Sciatic nerve (tissue), 2 donors: ENCODE results near the gene FCAR. TPM values are rescaled to one million over a fixed set of nuclear protein-coding genes. Genes with fewer than 3 reads are reported as not detected.
"Not testable (repeated sequence)": the region's sequence is repeated elsewhere in the genome, so short reads cannot be mapped to it uniquely, and the experiment has no call there.

Experiments used
- ATAC-seq: fragments of 200-7000 bp; cut with Tn5 transposase; one replicate; pipeline ENCODE4 v1.9.1; 2020; ENCODE audit warnings: mild to moderate bottlenecking, moderate library complexity
- DNase-seq: peaks from one replicate; pipeline ENCODE4 v3.0.0-alpha.2; 2020; ENCODE audit warnings: low spot score
- intact Hi-C: fragments of 100-400 bp; cut with DNase I; formaldehyde crosslinking; loops from one replicate; pipeline ENCODE4 v1.14.2; 2022
- total RNA-seq: library from RNA; stranded (reverse); fragmentation: NEBNext Ultra II Directional; extraction: Animal tissue kit (Norgen Biotek cat#: 25700); gene quantifications from one replicate; pipeline ENCODE4 v1.2.1, GENCODE V29; 2021
- donor health status: DM: no; HTN: no; CAD: no.
- donor health status: DM: no; HTN: no; CAD: no.

Gene FCAR
- total RNA-seq = 5.2 TPM

DNA sequence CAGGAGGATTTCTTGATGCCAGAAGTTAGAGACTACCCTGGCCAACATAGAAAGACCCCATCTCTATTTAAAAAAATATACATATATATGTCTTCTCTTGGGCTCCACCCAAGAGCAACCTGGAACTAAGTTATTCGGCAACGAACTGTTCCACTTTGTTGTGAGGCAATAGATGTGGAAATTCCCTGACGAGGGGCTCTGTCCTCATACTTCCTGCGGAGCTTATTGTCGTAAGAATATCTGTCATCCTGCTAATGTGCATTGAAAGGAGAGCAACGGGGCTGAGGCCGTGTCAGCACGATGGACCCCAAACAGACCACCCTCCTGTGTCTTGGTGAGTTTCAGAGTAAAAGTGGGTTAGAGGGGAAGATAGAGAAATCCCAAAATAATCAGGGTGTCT, at the start of gene FCAR:
Gene FCAR (plus strand): TSS at position 246 of the 400 bp plus-strand sequence. CDS start 55 bp downstream, at position 301.
- DNase-seq (no peak), ATAC-seq (no peak)
- intact Hi-C loops = no loop called here

DNA sequence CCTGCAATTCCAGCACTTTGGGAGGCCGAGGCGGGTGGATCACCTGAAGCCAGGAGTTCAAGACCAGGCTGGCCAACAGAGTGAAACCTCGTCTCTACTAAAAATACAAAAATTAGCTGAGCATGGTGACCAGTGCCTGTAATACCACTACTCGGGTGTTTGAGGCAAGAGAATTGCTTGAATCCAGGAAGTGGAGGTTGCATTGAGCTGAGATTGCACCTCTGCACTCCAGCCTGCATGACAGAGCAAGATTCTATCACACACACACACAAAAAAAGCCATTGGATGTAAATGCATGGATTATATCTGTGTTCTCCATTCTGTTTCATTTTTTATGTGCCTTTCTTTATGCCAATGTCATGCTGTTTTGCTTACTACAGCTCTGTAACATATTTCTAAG, 49.6 kb upstream of the FCAR start:
- DNase-seq, intact Hi-C loops, ATAC-seq: not testable (repeated sequence)

DNA sequence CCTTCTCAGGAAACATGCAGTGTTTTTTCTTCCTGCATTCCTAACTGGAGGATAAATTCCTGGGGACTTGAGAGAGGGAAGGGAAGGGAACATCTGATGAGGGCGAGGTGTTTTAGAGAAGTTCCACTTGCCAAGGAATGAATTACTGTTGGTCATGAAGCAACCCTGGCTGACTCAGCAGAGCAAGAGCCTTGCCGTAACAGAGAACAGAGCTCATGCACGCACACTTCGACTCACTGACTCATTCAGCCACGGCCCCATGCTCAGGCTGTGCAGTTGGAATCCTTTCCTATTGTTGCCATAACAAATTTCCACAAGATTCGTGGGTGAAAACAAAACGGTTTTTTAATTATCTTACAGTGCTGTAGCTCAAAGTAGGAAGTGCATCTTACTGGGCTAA, 48.7 kb upstream of the FCAR start:
- DNase-seq, intact Hi-C loops, ATAC-seq: not testable (repeated sequence)

DNA sequence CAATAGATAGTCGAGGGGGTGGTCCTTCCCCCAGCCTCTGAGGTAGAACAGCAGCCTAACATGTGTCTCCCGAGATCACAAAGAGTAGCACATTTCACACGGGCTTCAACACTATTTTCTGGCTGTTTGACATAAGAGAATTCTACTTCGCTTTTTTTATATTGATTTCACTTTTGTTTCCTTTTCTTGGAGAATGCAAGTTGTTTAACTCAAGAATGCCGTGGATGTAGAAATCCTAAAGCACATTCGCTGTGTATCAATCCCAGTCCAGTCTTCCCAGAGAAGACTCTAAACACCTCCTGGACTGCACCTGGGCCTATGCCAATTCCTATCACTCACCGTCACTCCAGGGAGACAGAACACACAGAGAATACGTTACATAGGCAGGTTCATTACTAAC, 46.0 kb upstream of the FCAR start:
- ATAC-seq, intact Hi-C loops: not testable (repeated sequence)

DNA sequence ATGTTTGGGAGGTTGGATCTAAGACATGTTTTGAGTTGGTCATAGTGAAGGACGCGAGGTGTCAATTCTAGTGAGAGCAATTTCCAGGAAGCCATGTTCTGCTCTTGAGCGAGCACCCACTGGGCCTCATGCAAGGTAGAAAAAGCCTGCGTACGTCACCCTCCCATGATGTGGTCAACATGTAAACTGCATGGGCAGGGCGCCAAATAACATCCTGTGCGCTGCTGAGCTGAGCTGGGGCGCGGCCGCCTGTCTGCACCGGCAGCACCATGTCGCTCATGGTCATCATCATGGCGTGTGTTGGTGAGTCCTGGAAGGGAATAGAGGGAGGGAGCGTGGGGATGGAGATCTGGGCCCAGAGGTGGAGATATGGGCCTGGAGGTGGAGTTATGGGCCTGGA, 41.5 kb upstream of the FCAR start, which contains the start of gene KIR2DS4:
Gene KIR2DS4 (plus strand): TSS at position 181 of the 400 bp plus-strand sequence.
- DNase-seq, ATAC-seq, intact Hi-C loops: not testable (repeated sequence)

More for the DNA sequence above, 46.0 kb upstream of the FCAR start:
- not testable (repeated sequence) for DNase-seq

DNA sequence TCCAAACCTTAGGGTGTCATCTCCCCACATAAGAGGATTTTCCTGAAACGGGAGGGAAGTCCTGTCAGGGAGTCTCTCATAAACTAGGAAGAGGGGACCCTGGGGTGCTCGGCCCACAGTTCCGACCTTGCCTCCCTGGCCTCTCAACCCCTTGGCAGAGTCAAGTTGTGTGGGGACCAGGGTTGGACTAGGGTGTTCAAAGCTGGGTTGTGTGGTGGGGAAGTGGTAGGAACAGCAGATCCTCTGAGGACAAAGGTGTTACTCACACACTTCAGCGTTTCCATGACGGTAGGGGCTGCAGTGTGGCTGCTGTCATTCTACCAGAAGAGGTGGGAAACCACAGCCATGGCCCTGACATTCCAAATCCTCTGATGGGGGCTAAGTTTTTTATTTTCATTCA, 38.9 kb upstream of the FCAR start:
- ATAC-seq, DNase-seq, intact Hi-C loops: not testable (repeated sequence)

DNA sequence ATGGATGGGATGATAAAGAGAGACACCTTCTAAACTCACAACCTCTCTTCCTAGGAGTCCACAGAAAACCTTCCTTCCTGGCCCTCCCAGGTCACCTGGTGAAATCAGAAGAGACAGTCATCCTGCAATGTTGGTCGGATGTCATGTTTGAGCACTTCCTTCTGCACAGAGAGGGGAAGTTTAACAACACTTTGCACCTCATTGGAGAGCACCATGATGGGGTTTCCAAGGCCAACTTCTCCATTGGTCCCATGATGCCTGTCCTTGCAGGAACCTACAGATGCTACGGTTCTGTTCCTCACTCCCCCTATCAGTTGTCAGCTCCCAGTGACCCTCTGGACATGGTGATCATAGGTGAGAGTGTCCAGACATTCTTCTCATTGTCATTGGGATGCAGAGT, 36.5 kb upstream of the FCAR start:
- intact Hi-C loops, DNase-seq, ATAC-seq: not testable (repeated sequence)

DNA sequence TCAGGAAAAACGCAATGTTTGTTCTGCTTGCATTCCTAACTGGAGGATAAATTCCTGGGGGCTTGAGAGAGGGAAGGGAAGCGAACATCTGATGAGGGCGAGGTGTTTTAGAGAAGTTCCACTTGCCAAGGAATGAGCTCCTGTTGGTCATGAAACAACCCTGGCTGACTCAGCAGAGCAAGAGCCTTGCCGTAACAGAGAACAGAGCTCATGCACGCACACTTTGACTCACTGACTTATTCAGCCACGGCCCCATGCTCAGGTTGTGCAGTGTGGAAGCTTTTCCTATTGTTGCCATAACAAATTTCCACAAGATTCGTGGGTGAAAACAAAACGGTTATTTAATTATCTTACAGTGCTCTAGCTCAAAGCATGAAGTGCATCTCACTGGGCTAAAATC, 30.9 kb upstream of the FCAR start:
- ATAC-seq, intact Hi-C loops, DNase-seq: not testable (repeated sequence)

DNA sequence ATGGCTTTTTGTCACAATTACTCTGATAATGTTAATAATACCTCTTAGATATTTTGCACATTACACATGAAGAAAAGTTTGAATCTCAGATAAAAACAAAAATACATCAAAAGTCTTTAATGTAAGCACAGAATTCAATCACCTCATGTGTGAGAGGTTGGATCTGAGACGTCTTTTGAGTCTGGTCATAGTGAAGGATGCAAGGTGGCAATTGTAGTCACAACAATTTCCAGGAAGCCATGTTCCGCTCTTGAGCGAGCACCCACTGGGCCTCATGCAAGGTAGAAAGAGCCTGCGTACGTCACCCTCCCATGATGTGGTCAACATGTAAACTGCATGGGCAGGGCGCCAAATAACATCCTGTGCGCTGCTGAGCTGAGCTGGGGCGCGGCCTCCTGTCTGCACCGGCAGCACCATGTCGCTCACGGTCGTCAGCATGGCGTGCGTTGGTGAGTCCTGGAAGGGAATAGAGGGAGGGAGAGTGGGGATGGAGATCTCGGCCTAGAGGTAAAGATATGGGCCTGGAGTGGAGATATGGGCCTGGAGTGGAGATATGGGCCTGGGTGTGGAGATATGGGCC, 23.9 kb upstream of the FCAR start, which contains the start of gene KIR3DL2:
Gene KIR3DL2 (plus strand): TSS at position 383 of the 580 bp plus-strand sequence. CDS start 33 bp downstream, at position 416.
- intact Hi-C loops, DNase-seq, ATAC-seq: not testable (repeated sequence)

DNA sequence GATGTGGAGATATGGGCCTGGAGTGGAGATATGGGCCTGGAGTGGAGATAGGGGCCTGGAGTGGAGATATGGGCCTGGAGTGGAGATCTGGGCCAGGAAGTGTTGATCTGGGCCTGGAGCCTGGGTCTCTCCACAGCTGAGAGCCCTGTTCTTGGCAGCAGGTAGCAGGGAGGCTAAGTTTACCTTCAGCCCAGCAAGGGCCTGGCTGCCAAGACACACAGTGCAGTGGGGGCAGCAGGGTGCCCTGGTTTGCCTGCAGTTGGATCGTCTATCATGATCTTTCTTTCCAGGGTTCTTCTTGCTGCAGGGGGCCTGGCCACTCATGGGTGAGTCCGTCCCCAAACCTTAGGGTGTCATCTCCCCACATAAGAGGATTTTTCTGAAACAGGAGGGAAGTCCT, 23.1 kb upstream of the FCAR start:
- intact Hi-C loops = no loop called here
- no peak for ATAC-seq
- no peak for DNase-seq

DNA sequence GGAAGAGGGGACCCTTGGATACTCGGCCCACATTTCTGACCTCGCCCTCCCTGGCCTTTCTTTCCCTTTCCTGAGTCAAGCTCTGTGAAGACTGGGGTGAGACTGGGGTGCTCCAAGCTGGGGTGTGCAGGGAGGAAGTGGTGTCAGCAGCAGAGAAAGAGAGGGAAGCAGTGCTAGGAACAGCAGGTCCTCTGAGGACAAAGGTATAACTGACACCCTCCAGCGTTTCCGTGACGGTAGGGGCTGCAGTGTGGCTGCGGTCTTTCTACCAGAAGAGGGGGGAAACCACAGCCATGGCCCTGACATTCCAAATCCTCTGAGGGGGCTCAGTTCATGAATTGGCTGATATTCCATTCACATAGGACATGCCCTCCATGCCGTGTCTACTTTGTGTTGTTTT, 22.7 kb upstream of the FCAR start:
- intact Hi-C loops = no loop called here
- DNase-seq (no peak), ATAC-seq (no peak)

DNA sequence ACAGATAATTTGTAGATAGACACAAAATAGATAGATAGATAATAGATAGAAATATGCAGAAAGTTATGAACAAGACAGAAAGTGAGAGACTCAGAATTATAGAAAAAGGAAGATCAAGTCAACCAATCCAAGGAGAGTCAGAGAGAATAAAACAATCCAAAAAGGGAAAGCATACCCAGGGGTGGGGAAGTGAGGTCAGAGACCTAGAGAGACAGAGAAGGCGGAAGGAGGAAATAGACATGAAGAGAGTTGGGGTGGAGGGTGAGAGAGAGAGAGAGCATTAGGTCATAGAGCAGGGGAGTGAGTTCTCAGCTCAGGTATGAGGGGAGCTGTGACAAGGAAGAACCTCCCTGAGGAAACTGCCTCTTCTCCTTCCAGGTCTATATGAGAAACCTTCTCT, 18.8 kb upstream of the FCAR start:
- ATAC-seq, intact Hi-C loops, DNase-seq: not testable (repeated sequence)

DNA sequence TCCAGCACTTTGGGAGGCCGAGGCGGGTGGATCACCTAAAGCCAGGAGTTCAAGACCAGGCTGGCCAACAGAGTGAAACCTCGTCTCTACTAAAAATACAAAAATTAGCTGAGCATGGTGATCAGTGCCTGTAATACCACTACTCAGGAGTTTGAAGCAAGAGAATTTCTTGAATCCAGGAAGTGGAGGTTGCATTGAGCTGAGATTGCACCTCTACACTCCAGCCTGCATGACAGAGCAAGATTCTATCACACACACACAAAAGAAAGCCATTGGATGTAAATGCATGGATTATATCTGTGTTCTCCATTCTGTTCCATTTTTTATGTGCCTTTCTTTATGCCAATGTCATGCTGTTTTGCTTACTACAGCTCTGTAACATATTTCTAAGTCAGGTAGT, 15.6 kb upstream of the FCAR start:
- intact Hi-C loops, ATAC-seq, DNase-seq: not testable (repeated sequence)

DNA sequence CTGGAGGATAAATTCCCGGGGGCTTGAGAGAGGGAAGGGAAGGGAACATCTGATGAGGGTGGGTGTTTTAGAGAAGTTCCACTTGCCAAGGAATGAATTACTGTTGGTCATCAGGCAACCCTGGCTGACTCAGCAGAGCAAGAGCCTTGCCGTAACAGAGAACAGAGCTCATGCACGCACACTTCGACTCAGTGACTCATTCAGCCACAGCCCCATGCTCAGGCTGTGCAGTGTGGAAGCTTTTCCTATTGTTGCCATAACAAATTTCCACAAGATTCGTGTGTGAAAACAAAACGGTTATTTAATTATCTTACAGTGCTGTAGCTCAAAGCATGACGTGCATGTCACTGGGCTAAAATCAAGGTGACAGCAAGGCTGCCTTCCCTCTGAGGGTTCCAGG, 14.6 kb upstream of the FCAR start:
- not testable (repeated sequence) for ATAC-seq

DNA sequence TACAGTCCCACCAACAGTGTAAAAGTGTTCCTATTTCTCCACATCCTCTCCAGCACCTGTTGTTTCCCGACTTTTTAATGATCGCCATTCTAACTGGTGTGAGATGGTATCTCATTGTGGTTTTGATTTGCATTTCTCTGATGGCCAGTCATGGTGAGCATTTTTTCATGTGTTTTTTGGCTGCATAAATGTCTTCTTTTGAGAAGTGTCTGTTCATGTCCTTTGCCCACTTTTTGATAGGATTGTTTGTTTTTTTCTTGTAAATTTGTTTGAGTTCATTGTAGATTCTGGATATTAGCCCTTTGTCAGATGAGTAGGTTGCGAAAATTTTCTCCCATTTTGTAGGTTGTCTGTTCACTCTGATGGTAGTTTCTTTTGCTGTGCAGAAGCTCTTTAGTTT, 10.6 kb upstream of the FCAR start:
- DNase-seq, intact Hi-C loops, ATAC-seq: not testable (repeated sequence)

More for the DNA sequence above, 14.6 kb upstream of the FCAR start:
- DNase-seq, intact Hi-C loops: not testable (repeated sequence)

DNA sequence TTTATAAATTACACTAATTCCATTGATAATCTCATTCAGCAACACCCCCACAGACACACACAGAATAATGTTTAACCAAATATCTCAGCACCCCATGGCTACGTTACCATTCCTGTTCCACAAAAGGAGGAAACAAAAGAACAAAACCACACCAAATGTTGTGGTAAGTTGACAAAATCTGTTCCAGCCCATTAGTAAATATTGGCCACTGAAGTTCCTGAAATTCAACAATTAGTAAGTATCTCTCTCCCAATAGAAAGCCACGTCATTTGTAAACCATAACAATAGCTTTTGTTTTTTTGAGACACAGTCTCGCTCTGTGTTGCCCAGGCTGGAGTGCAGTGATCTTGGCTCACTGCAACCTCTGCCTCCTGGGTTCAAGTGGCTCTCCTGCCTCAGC, 2.3 kb upstream of the FCAR start:
- no peak for DNase-seq
- intact Hi-C loops = no loop called here
- ATAC-seq = no peak

DNA sequence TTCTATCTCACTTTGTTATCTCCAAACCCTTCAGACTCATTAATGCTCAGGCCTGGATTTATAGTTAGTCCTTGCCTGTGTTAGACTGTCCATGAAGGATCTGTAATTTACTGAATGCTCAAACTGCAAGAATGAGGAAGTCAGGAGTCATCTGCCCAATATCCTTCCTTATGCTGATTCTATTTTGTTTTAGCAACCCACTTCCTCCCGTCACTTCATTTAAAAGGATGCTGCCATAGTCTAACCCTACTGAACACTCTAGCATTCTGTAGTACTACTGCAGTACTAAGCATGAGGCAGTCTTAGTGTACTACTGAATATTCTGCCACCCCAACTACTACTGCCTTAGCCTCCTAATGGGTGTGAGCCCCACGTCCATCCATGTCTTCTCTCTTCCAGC, 1.5 kb downstream of the FCAR start:
- intact Hi-C loops = no loop called here
- ATAC-seq (peak; percentile 30), DNase-seq (no peak)

DNA sequence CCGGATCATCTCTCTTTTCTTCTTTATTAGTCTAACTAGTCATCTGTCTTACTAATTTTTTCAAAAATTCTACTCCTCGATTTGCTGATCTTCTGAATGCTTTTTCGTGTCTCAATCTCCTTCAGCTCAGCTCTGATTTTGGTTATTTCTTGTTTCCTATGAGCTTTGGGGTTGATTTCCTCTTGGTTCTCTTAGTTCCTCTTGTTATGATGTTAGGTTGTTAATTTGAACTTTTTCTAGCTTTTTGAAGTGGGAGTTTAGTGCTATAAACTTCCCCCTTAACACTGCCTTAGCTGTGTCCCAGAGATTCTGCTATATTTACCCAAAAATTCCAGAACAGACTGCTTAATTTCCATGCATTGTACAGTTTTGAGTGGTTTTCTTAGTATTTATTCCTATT, 3.4 kb downstream of the FCAR start:
- intact Hi-C loops = no loop called here
- DNase-seq (no peak), ATAC-seq (no peak)

DNA sequence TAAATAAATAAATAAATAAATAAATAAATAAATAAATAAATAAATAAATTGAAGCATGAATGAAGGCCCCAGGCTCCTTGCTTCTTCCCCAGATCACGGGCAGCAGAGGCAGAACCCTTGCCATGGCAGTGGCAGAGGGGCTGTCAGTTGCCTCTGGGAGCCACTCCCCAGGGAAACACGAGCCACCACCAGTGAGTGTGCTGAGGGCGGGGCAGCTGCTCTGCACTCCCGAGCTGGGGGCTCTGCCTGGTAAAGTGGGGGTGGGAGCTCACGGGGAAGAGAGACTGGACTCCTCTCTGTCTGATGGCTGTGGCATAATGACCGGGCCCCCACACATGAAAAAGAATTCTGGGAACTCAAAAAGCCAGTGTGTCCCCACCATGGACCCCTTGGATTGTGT, 7.8 kb downstream of the FCAR start:
- ATAC-seq = no peak
- DNase-seq = no peak
- intact Hi-C loops = no loop called here

DNA sequence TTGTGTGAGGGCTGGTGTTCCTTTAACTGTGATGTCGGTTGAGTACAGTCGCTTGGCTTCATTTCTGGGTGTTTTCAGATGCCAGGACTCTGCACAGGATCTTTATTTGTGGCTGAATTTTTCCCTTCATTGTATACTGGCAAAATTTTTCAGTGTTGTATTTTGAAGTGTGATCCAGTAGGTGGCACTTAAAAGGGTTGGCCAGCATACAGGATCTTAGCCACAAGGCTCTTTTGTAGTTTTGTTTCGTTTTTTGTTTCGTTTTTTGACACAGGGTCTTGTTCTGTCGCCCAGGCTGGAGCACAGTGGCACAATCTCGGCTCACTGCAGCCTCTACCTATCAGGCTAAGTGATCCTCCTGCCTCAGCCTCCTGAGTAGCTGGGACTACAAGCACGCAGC, 8.7 kb downstream of the FCAR start:
- DNase-seq = no peak
- intact Hi-C loops = no loop called here
- no peak for ATAC-seq

DNA sequence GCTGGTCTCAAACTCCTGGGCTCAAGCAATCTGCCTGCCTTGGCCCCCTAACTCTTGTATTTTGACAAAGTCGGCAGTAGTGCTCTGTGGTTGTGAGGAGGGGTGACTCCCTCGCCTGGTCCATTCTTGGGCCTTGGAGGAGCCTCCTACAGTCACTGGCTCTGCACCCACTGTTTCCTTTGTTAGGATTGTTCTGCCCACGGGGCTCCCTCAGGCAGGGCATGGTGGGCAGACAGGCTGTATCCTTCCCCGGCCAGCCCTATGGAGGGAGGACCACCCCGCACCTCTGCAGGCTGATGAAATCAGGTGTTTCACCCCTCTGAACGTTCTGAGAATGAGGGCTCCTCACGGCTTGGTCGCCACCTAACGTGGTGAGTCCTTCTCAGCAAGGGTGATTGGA, 9.2 kb downstream of the FCAR start:
- no peak for DNase-seq
- intact Hi-C loops = no loop called here
- ATAC-seq = no peak
